Peyer's patch (tissue), 4 donors: ENCODE results near the gene CISD3.

ENCODE experiments used
- CTCF ChIP-seq, 6 experiments: fragments of 450-650 bp in 4 of 6; fragments of 200-600 bp in 2 of 6; sonication (generic) in 1 of 6; IDR thresholded peaks; one replicate each; pipeline ENCODE4 v1.5.1; 2017 to 2019; ENCODE audit warnings: antibody characterized with exemption in 6 of 6, mild to moderate bottlenecking in 3 of 6, moderate library complexity in 1 of 6
- POLR2A ChIP-seq, 2 donors: fragments of 450-650 bp; IDR thresholded peaks; one replicate each; pipeline ENCODE4 v1.5.1; 2017; ENCODE audit warnings: antibody characterized with exemption in 2 of 2, mild to moderate bottlenecking in 2 of 2, moderate library complexity in 2 of 2

- TF ChIP-seq POLR2A (IDR thresholded peaks at IDR 0.05) (no peak), CTCF (IDR thresholded peaks at IDR 0.05) (no peak)
Measured at GRCh38 chr17:38707678-38708351, 22.3 kb upstream of the CISD3 start.
